Stimulated activated CD4-positive, alpha-beta T cell treated with anti-CD3 and anti-CD28 coated beads, Interleukin-15, amount 100 ng/mL, for 1 hour (primary cell): ENCODE measurements around the gene CACTIN.
"Not testable (repeated sequence)": the region's sequence is repeated elsewhere in the genome, so short reads cannot be mapped to it uniquely, and the experiment has no call there.

ENCODE experiments used
- DNase-seq, 2 donors: peaks; one replicate each; pipeline ENCODE4 v3.0.0-alpha.2; 2020; ENCODE audit warnings: low read depth in 1 of 2, low spot score in 1 of 2

The CACTIN gene

GRCh38 chr19:3626473-3627350, at the start of gene CACTIN:
Gene CACTIN (minus strand): TSS chr19:3626790. CDS start chr19:3626762, 28 bp downstream.
- peak; percentile 97 to 98 for DNase-seq

- no peak for DNase-seq
Measured at GRCh38 chr19:3674784-3675543, 48.4 kb upstream of the CACTIN start.

GRCh38 chr19:3673506-3674439, 47.2 kb upstream of the CACTIN start:
- no peak for DNase-seq

GRCh38 chr19:3672993-3673392, 46.4 kb upstream of the CACTIN start:
- DNase-seq = no peak

- no peak for DNase-seq
Measured at GRCh38 chr19:3672575-3672948, 46.0 kb upstream of the CACTIN start.

GRCh38 chr19:3671680-3672574, 45.3 kb upstream of the CACTIN start:
- no peak for DNase-seq

GRCh38 chr19:3670796-3671679, 44.4 kb upstream of the CACTIN start:
- peak in 1 of 2 donors; percentile 21 for DNase-seq

- no peak for DNase-seq
Measured at GRCh38 chr19:3669947-3670795, 43.6 kb upstream of the CACTIN start.

- no peak for DNase-seq
Measured at GRCh38 chr19:3669082-3669946, 42.7 kb upstream of the CACTIN start.

GRCh38 chr19:3668331-3669081, 41.9 kb upstream of the CACTIN start:
- DNase-seq = no peak

- no peak for DNase-seq
Measured at GRCh38 chr19:3667766-3668165, 41.2 kb upstream of the CACTIN start.

GRCh38 chr19:3667037-3667638, 40.5 kb upstream of the CACTIN start:
- DNase-seq = no peak

GRCh38 chr19:3666545-3666856, 39.9 kb upstream of the CACTIN start:
- DNase-seq = not testable (repeated sequence)

- DNase-seq = peak; percentile 65 to 74
Measured at GRCh38 chr19:3665681-3666544, 39.3 kb upstream of the CACTIN start.

GRCh38 chr19:3664879-3665642, 38.5 kb upstream of the CACTIN start:
- no peak for DNase-seq
